Stimulated activated CD8-positive, alpha-beta memory T cell treated with anti-CD3 and anti-CD28 coated beads, Interleukin-15, amount 100 ng/mL, for 4 hours (primary cell): ENCODE data around the gene CRTC1.
"Not testable (repeated sequence)": the region's sequence is repeated elsewhere in the genome, so short reads cannot be mapped to it uniquely, and the experiment has no call there.

Source experiments
- DNase-seq, 2 donors: peaks; one replicate each; pipeline ENCODE4 v3.0.0-alpha.2; 2020; ENCODE audit warnings: low read depth in 2 of 2

The CRTC1 gene

GRCh38 chr19:18798384-18799352 lies 115.2 kb downstream of the CRTC1 start:
- no peak for DNase-seq

- DNase-seq, result no peak
Observed at GRCh38 chr19:18799389-18799970, 116.0 kb downstream of the CRTC1 start.

GRCh38 chr19:18800079-18800478 lies 116.6 kb downstream of the CRTC1 start:
- no peak for DNase-seq

- DNase-seq, result no peak
Observed at GRCh38 chr19:18800636-18801035, 117.2 kb downstream of the CRTC1 start.

- no peak for DNase-seq
Observed at GRCh38 chr19:18802354-18802753, 118.9 kb downstream of the CRTC1 start.

GRCh38 chr19:18803550-18804138 lies 120.2 kb downstream of the CRTC1 start:
- no peak for DNase-seq

- no peak for DNase-seq
Observed at GRCh38 chr19:18804139-18804601, 120.7 kb downstream of the CRTC1 start.

GRCh38 chr19:18804643-18805042 lies 121.2 kb downstream of the CRTC1 start:
- no peak for DNase-seq

- DNase-seq, result no peak
Observed at GRCh38 chr19:18807861-18808331, 124.4 kb downstream of the CRTC1 start.

- DNase-seq, result no peak
Observed at GRCh38 chr19:18809149-18809868, 125.8 kb downstream of the CRTC1 start.

- not testable (repeated sequence) for DNase-seq
Observed at GRCh38 chr19:18811638-18812037, 128.2 kb downstream of the CRTC1 start.

GRCh38 chr19:18814063-18814462 lies 130.6 kb downstream of the CRTC1 start:
- no peak for DNase-seq

- no peak for DNase-seq
Observed at GRCh38 chr19:18815673-18816072, 132.2 kb downstream of the CRTC1 start.

- not testable (repeated sequence) for DNase-seq
Observed at GRCh38 chr19:18816645-18817044, 133.2 kb downstream of the CRTC1 start.

GRCh38 chr19:18817574-18817973 lies 134.1 kb downstream of the CRTC1 start:
- DNase-seq, result no peak

GRCh38 chr19:18828786-18829185 lies 145.3 kb downstream of the CRTC1 start:
- no peak for DNase-seq

GRCh38 chr19:18830488-18830887 lies 147.0 kb downstream of the CRTC1 start:
- no peak for DNase-seq

GRCh38 chr19:18831524-18832305 lies 148.2 kb downstream of the CRTC1 start, which contains the start of gene UPF1:
Gene UPF1, plus strand, starts transcription at chr19:18831959. Its CDS starts 251 bp downstream, at chr19:18832210.
- peak; percentile 91 to 92 for DNase-seq
